SK-MEL-5 (cell line): Measurements from ENCODE around the gene CYP39A1. TPM values are rescaled to one million over a fixed set of nuclear protein-coding genes. Genes with fewer than 3 reads are reported as not detected.
"Not testable (repeated sequence)": the region's sequence is repeated elsewhere in the genome, so short reads cannot be mapped to it uniquely, and the experiment has no call there.

Experiments used
- DNase-seq: peaks from one replicate; pipeline ENCODE4 v3.0.0-alpha.2; 2016; ENCODE audit warnings: low read depth, low spot score
- in situ Hi-C: cut with HindIII; loops from 2 replicates; pipeline ENCODE4 v1.10.0; 2016; ENCODE audit warnings: low sequenced_read_pairs, high pct_unique_total_duplicates, low pct_unique_long_range_greater_than_20kb
- total RNA-seq: library from RNA; depleted of rRNA; stranded (reverse); fragments of >200 nt; shearing (Covaris generic); gene quantifications from 2 replicates; pipeline ENCODE4 v1.2.3, GENCODE V29; 2014

The CYP39A1 gene
- total RNA-seq, 1 experiment from 2014 or later, result 0.34 TPM

DNA sequence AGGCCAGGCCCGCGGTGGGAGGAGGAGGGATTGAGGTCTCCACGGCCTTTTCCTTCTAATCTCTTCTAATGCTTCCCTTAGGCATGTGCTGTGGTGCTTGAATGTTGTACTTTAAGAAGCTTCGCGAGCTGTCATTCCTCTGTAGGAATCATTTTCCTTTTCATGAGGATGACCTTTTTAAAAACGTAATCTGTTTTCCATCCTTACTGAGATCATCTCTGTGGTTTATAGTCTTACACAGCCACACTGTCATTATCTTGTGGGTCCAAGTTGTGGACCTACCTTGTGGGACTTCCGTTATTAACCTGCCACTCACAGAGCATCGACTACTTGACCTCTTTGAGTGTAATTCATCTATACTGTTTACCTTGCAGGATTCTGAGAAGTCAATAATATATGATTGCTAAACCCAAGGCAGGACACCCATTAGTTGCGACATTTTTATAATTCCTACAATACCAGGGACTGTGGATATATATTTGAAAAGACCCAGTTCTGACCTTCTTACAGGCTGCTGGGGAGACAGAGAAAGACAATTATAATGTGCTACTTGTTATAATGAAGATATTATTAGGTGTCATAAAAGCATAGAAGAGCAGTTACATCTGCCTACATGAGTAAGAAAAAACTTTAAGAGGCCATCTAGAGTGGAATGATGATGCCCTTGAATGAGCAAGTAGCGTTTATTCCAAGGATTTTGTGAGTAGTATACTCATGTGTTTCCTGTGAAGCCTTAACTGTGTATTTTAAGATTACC lies 999 bp upstream of the CYP39A1 start:
- no peak for DNase-seq
- in situ Hi-C loops, result no loop called here

DNA sequence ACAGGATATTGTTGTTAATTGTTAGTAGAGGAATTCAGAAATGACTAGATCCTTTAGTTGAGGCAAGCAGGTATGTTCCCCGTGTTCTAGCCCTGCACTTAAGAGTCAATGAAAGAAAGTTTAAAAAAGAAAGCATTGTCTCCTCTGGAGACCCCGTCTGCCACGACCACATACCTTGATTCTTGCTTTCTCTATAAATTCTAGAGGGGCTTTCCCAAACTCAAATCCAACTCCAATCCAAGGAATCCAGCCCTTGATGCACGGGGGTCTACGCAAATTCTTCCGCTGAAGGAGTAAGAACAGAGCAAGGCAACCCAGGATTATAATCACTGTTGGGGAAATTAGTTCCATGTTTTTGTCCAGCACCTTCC lies 401 bp downstream of the CYP39A1 start:
- in situ Hi-C loops, result no loop called here
- DNase-seq, result no peak

DNA sequence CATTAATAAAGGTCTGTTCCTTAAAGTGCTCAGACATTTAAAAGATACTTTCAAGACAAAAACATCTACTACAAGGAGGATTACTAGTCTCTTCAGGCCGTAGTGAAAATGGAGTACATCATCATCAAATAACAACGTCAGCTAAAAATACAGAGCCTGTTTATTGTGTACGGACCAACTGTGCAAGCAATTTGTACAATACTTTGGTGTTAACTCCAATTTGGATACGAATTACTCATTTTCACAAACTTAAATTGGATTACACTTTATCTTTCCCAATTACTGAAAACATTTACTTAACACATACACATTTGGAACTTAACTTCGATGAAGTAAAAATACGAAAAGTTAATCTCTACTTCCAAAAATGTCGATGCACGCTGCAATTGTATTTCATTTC lies 802 bp downstream of the CYP39A1 start:
- in situ Hi-C loops, result no loop called here
- peak; percentile 29 for DNase-seq

GRCh38 chr6:46651006-46651405 lies 1.6 kb downstream of the CYP39A1 start:
- in situ Hi-C loops, result no loop called here

DNA sequence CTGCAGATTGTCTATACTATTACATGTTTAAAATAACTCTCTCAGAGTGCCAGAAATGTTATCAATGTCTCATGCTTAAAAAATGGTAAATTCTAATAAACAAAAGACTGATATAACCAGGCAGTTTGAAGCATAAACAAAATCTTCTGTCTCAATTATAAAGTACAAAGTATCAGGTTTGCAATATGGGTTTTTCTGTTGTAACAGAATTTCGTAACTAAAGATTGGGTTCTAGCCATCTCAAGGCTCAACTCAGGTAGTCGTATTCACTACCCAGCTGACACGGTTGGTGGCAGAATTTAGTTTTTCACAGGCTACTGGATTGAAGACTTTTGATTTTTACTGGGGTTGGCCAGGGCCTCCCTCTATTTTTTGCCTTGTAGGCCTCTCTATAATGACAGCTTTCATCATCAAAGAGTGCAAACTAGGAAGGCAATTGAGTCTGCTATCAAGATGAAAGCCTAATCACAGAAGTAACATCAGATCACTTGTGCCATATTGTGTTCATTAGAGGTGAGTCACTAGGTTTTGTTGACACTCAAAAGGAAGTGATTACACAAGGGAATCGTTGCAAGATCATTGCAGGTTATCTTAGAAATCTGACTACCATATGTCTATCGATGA lies 3.6 kb downstream of the CYP39A1 start:
- in situ Hi-C loops, result no loop called here
- no peak for DNase-seq

More at GRCh38 chr6:46651006-46651405, 1.6 kb downstream of the CYP39A1 start:
- DNase-seq, result no peak

- DNase-seq, in situ Hi-C loops: not testable (repeated sequence)
Observed at GRCh38 chr6:46648108-46648507, 4.5 kb downstream of the CYP39A1 start.

- in situ Hi-C loops, result no loop called here
Observed at GRCh38 chr6:46645265-46645664, 7.4 kb downstream of the CYP39A1 start.

GRCh38 chr6:46642928-46643751 lies 9.5 kb downstream of the CYP39A1 start:
- no peak for DNase-seq
- in situ Hi-C loops, result no loop called here

More at GRCh38 chr6:46645265-46645664, 7.4 kb downstream of the CYP39A1 start:
- no peak for DNase-seq

GRCh38 chr6:46638650-46639049 lies 14.0 kb downstream of the CYP39A1 start:
- DNase-seq, result no peak
- in situ Hi-C loops, result no loop called here

GRCh38 chr6:46637933-46638332 lies 14.7 kb downstream of the CYP39A1 start:
- DNase-seq, result no peak
- in situ Hi-C loops, result no loop called here

DNA sequence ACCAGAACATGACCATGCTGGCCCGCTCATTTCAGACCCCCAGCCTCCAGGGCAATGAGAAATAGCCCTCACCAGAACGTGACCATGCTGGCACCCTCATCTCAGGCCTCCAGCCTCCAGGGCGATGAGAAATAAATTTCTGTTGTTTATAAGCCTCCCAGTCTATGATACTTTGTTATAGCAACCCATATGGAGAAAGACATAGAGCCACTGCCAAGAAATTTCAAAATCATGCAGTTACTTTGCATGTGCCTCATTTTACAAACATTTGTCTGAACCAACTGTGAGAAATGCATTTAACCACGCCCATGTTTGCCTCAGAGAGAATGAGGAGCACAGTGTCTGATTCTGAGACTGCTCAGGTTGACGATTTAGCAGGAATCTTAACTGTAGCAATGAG lies 15.5 kb downstream of the CYP39A1 start:
- in situ Hi-C loops, result no loop called here
- DNase-seq, result no peak

GRCh38 chr6:46635462-46635861 lies 17.2 kb downstream of the CYP39A1 start:
- in situ Hi-C loops, result no loop called here

GRCh38 chr6:46632053-46632452 lies 20.6 kb downstream of the CYP39A1 start:
- in situ Hi-C loops, result no loop called here
- no peak for DNase-seq

More at GRCh38 chr6:46635462-46635861, 17.2 kb downstream of the CYP39A1 start:
- DNase-seq, result no peak

DNA sequence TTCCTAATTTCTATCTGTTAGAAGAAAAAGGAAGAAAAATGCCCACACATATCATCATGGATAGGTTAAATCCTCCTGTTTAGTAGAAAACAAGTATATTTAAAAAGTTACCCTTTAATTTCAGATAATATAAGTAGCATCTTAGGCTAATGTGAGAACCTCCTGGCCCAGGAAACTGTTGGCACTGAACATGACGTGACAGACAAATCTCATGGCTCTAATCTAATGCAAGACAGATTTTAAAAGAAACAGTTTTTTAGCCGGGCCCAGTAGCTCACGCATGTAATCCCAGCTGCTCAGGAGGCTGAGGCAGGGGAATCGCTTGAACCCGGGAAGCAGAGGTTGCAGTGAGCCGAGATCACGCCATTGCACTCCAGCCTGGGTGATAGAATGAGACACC lies 22.9 kb downstream of the CYP39A1 start:
- in situ Hi-C loops, result no loop called here
- no peak for DNase-seq

- DNase-seq, result peak; percentile 90
- in situ Hi-C loops, result no loop called here
Observed at GRCh38 chr6:46628976-46629375, 23.6 kb downstream of the CYP39A1 start.

GRCh38 chr6:46628498-46628897 lies 24.1 kb downstream of the CYP39A1 start:
- DNase-seq, result no peak
- in situ Hi-C loops, result no loop called here

DNA sequence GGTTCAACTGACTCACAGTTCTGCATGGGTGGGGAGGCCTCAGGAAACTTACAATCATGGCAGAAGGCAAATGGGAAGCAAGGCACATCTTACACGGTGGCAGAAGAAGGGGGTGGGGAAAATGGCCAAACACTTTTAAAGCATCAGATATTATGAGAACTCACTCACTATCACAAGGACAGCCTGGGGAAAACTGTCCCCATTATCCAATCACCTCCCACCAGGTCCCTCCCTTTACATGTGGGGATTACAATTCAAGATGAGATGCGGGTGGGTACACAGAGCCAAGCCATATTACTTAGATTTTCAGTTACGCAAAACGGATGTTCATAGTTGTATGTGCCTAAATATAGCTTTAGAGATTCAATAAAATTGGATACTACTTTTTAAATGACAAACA lies 25.6 kb downstream of the CYP39A1 start:
- in situ Hi-C loops, result no loop called here
- DNase-seq, result no peak

- DNase-seq, result peak; percentile 58
- in situ Hi-C loops, result no loop called here
Observed at GRCh38 chr6:46626228-46626909, 26.2 kb downstream of the CYP39A1 start.
